Peyer's patch (tissue), 4 donors: ENCODE data around the gene DLGAP1. TPM values are rescaled to one million over a fixed set of nuclear protein-coding genes. Genes with fewer than 3 reads are reported as not detected.

ENCODE experiments used
- DNase-seq, 3 donors: peaks; one replicate each; pipeline ENCODE4 v3.0.0-alpha.2; 2017 to 2019
- H3K27ac ChIP-seq, 4 donors: fragments of 200-600 bp; sonication (generic); one replicate each; pipeline ENCODE4 v1.5.1; 2016 to 2019
- H3K27me3 ChIP-seq, 2 donors: fragments of 200-600 bp; sonication (generic); one replicate each; pipeline ENCODE4 v1.5.1; 2019
- H3K36me3 ChIP-seq, 3 donors: fragments of 200-600 bp; sonication (generic); one replicate each; pipeline ENCODE4 v1.5.1; 2016 to 2019
- H3K4me1 ChIP-seq, 4 donors: fragments of 200-600 bp; sonication (generic); one replicate each; pipeline ENCODE4 v1.5.1; 2016 to 2019
- H3K4me3 ChIP-seq, 4 donors: fragments of 200-600 bp; sonication (generic); 1 replicate in 3 of 4; 2 replicates in 1 of 4; pipeline ENCODE4 v1.5.1; 2016 to 2019; ENCODE audit warnings: mild to moderate bottlenecking in 1 of 4
- H3K9me3 ChIP-seq, 4 donors: fragments of 200-600 bp; sonication (generic); one replicate each; pipeline ENCODE4 v1.5.1; 2016 to 2019; ENCODE audit warnings: mild to moderate bottlenecking in 1 of 4
- POLR2A ChIP-seq, 2 donors: fragments of 450-650 bp; IDR thresholded peaks; one replicate each; pipeline ENCODE4 v1.5.1; 2017; ENCODE audit warnings: antibody characterized with exemption in 2 of 2, mild to moderate bottlenecking in 2 of 2, moderate library complexity in 2 of 2
- total RNA-seq, 4 donors: library from RNA; depleted of rRNA; stranded (reverse); fragments of >200 nt; gene quantifications; one replicate each; pipeline ENCODE4 v1.1.0, GENCODE V29; 2016
- TF ChIP-seq, protein P1 (sequence below), 6 experiments: fragments of 450-650 bp in 4 of 6; fragments of 200-600 bp in 2 of 6; sonication (generic) in 1 of 6; IDR thresholded peaks; one replicate each; pipeline ENCODE4 v1.5.1; 2017 to 2019; ENCODE audit warnings: antibody characterized with exemption in 6 of 6, mild to moderate bottlenecking in 3 of 6, moderate library complexity in 1 of 6

DLGAP1 gene
- total RNA-seq, 4 donors from 2014 or later, result 0.53 to 4.1 (median 2.1) TPM

DNA sequence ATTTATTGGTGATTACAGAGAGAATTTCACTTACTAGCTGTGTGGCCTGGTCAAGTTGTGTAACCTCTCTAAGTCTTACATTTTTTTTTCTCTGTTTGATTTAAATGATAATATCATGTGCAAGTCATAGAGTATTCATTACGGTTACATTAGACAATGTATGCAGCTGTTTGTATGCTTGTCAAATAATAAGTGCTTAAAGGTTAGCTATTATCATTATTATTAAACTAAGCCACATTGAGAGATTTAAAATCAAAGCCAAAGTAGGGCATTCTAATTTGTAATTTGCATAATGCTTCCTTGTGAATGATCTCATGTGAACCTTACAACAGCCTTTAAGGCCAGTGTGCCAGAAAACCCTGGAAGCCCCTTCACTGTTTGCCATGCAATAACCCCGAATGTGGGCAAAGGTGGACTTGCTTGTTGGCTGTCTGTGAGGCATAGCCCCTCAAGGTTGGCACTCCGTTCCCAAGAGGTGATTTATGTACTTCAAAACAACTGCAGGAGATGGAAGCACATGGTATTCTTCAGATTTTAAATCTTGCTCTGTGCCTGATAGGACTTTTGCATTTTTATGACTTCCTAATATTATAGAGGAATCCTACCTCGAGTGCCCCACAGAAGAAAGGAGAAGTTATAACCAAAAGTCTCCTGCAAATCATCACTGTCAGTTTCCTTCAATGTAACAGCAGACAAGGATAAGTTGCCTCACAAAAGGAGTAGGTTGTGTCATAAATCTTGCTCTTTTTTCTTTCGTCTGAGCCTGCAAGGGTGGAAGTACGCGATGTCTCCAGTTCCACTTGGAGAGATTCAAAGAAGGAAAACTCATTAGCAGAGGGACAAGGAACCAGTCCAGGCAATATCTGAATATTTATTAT is 733.1 kb downstream of the DLGAP1 start:
- Histone ChIP-seq H3K4me1 (peaks cover 0 to 24% (median 6%) of the 10 kb centered on the region in 4 donors), H3K9me3 (no peaks in the 10 kb centered on the region), H3K27ac (peak overlapping the region in 3 of 4 donors; percentile 35 to 83 (median 68)), H3K27me3 (no peaks in the 10 kb centered on the region), H3K36me3 (no peaks in the 10 kb centered on the region), H3K4me3 (no peak overlapping the region)
- TF ChIP-seq POLR2A (IDR thresholded peaks at IDR 0.05), result no peak
- TF ChIP-seq, protein P1, sequence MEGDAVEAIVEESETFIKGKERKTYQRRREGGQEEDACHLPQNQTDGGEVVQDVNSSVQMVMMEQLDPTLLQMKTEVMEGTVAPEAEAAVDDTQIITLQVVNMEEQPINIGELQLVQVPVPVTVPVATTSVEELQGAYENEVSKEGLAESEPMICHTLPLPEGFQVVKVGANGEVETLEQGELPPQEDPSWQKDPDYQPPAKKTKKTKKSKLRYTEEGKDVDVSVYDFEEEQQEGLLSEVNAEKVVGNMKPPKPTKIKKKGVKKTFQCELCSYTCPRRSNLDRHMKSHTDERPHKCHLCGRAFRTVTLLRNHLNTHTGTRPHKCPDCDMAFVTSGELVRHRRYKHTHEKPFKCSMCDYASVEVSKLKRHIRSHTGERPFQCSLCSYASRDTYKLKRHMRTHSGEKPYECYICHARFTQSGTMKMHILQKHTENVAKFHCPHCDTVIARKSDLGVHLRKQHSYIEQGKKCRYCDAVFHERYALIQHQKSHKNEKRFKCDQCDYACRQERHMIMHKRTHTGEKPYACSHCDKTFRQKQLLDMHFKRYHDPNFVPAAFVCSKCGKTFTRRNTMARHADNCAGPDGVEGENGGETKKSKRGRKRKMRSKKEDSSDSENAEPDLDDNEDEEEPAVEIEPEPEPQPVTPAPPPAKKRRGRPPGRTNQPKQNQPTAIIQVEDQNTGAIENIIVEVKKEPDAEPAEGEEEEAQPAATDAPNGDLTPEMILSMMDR (IDR thresholded peaks at IDR 0.05), result no peak
- DNase-seq, result no peak

GRCh38 chr18:3720818-3721545 is 734.1 kb downstream of the DLGAP1 start:
- peaks cover 0 to 24% (median 6%) of the 10 kb centered on the region in 4 donors for H3K4me1 ChIP-seq
- H3K27me3 ChIP-seq, result no peaks in the 10 kb centered on the region
- no peaks in the 10 kb centered on the region for H3K9me3 ChIP-seq
- H3K27ac ChIP-seq, result peak overlapping the region in 2 of 4 donors; percentile 68 to 74
- TF ChIP-seq, protein P1 (IDR thresholded peaks at IDR 0.05), result no peak
- TF ChIP-seq POLR2A (IDR thresholded peaks at IDR 0.05), result no peak
- H3K4me3 ChIP-seq, result no peak overlapping the region
- DNase-seq, result no peak
- no peaks in the 10 kb centered on the region for H3K36me3 ChIP-seq

GRCh38 chr18:3720159-3720558 is 734.9 kb downstream of the DLGAP1 start:
- H3K27ac ChIP-seq, result peak overlapping the region in 2 of 4 donors; percentile 44 to 51
- H3K9me3 ChIP-seq, result no peaks in the 10 kb centered on the region
- H3K36me3 ChIP-seq, result no peaks in the 10 kb centered on the region
- H3K27me3 ChIP-seq, result no peaks in the 10 kb centered on the region
- H3K4me3 ChIP-seq, result no peak overlapping the region
- peaks cover 0 to 24% (median 6%) of the 10 kb centered on the region in 4 donors for H3K4me1 ChIP-seq
- TF ChIP-seq, protein P1 (IDR thresholded peaks at IDR 0.05), result peak in 1 of 6 experiments; percentile 27
- no peak for TF ChIP-seq POLR2A (IDR thresholded peaks at IDR 0.05)
- DNase-seq, result no peak

GRCh38 chr18:3717376-3718025 is 737.6 kb downstream of the DLGAP1 start:
- no peaks in the 10 kb centered on the region for H3K36me3 ChIP-seq
- no peaks in the 10 kb centered on the region for H3K27me3 ChIP-seq
- H3K27ac ChIP-seq, result no peak overlapping the region
- H3K4me3 ChIP-seq, result no peak overlapping the region
- DNase-seq, result no peak
- no peaks in the 10 kb centered on the region for H3K9me3 ChIP-seq
- H3K4me1 ChIP-seq, result peaks cover 0 to 20% (median 2%) of the 10 kb centered on the region in 4 donors
- TF ChIP-seq POLR2A (IDR thresholded peaks at IDR 0.05), result no peak
- TF ChIP-seq, protein P1 (IDR thresholded peaks at IDR 0.05), result no peak

- no peak for DNase-seq
- peaks cover 0 to 19% (median 0%) of the 10 kb centered on the region in 4 donors for H3K4me1 ChIP-seq
- no peaks in the 10 kb centered on the region for H3K27me3 ChIP-seq
- no peaks in the 10 kb centered on the region for H3K9me3 ChIP-seq
- H3K4me3 ChIP-seq, result no peak overlapping the region
- H3K36me3 ChIP-seq, result no peaks in the 10 kb centered on the region
- H3K27ac ChIP-seq, result no peak overlapping the region
- no peak for TF ChIP-seq POLR2A (IDR thresholded peaks at IDR 0.05)
- TF ChIP-seq, protein P1 (IDR thresholded peaks at IDR 0.05), result no peak
These were observed 738.9 kb downstream of the DLGAP1 start for GRCh38 chr18:3716116-3716660.
